Small intestine (tissue), 7 donors: ENCODE data around the gene PLRG1. TPM values are rescaled to one million over a fixed set of nuclear protein-coding genes. Genes with fewer than 3 reads are reported as not detected.

Experiments
- DNase-seq, 2 donors: peaks; one replicate each; pipeline versions ENCODE4 v3.0.0 to v3.0.0-alpha.2; 2013
- FAIRE-seq: peaks from 2 replicates; lab custom pipeline; 2012; peaks lifted over from hg19 to GRCh38; lab: Jason Lieb, UNC
- H3K27ac ChIP-seq, 3 donors: one replicate each; pipeline ENCODE4 v1.5.1; 2013; ENCODE audit warnings: low read length in 2 of 3, mild to moderate bottlenecking in 2 of 3, control low read depth in 1 of 3, inconsistent platforms in 1 of 3, low read depth in 1 of 3, moderate library complexity in 1 of 3
- H3K27me3 ChIP-seq, 3 donors: one replicate each; pipeline ENCODE4 v1.6.1; 2013; ENCODE audit warnings: low read length in 3 of 3, inconsistent platforms in 1 of 3; ENCODE audit not compliant: control insufficient read depth in 3 of 3, insufficient read depth in 3 of 3
- H3K36me3 ChIP-seq, 3 donors: one replicate each; pipeline ENCODE4 v1.6.1; 2013; ENCODE audit warnings: low read length in 3 of 3, inconsistent platforms in 1 of 3, low read depth in 1 of 3, mild to moderate bottlenecking in 1 of 3, moderate library complexity in 1 of 3; ENCODE audit not compliant: control insufficient read depth in 3 of 3, insufficient read depth in 2 of 3
- H3K4me1 ChIP-seq, 3 donors: one replicate each; pipeline ENCODE4 v1.6.1; 2013; ENCODE audit warnings: low read length in 2 of 3, inconsistent platforms in 1 of 3, low read depth in 1 of 3, mild to moderate bottlenecking in 1 of 3, moderate library complexity in 1 of 3; ENCODE audit not compliant: control insufficient read depth in 3 of 3, insufficient read depth in 2 of 3
- H3K4me3 ChIP-seq, 3 donors: one replicate each; pipeline ENCODE4 v1.5.1; 2013; ENCODE audit warnings: low read length in 3 of 3, control low read depth in 1 of 3, inconsistent platforms in 1 of 3, low read depth in 1 of 3, mild to moderate bottlenecking in 1 of 3, moderate library complexity in 1 of 3
- H3K9me3 ChIP-seq, 2 donors: one replicate each; pipeline ENCODE4 v1.6.1; 2013; ENCODE audit warnings: low read depth in 1 of 2, low read length in 1 of 2; ENCODE audit not compliant: control insufficient read depth in 2 of 2, insufficient read depth in 1 of 2
- WGBS, 3 donors: extraction: QIAGEN DNeasy Blood & Tissue Kit; methylation state at CpG; one replicate each; pipeline ENCODE4 v1.1.7; 2013; 5-methylcytosine and 5-hydroxymethylcytosine counted together
- polyA plus RNA-seq, 4 donors: library from polyadenylated mRNA; stranded (reverse) in 3 of 4; unstranded in 1 of 4; fragments of 200-250 nt in 3 of 4; fragments of 120-200 nt in 1 of 4; gene quantifications; one replicate each; pipeline versions ENCODE4 v1.2.1 to v1.2.3, GENCODE V29; 2013
- donor health status: healthy with polysubstance abuse.
- donor health status: control.
- donor health status: control.
- donor health status: Bipolar disorder and iron deficiency.
- donor health status: healthy.

Gene PLRG1
- polyA plus RNA-seq, 4 donors = 41.8 to 77.2 (median 45.7) TPM

- WGBS, 3 donors = 56 to 61% (median 59%) methylated on average over 3 of the region's 3 CpGs
- peaks cover 0 to 8% (median 0%) of the 10 kb centered on the region in 3 donors for H3K36me3 ChIP-seq
- no peaks in the 10 kb centered on the region for H3K27me3 ChIP-seq
- H3K4me3 ChIP-seq = no peak overlapping the region
- no peak overlapping the region for H3K27ac ChIP-seq
- H3K9me3 ChIP-seq = no peaks in the 10 kb centered on the region
- no peak for DNase-seq
- no peaks in the 10 kb centered on the region for H3K4me1 ChIP-seq
- FAIRE-seq = no peak
Observed at GRCh38 chr4:154569028-154569427, 18.8 kb upstream of the PLRG1 start.

- Histone ChIP-seq H3K4me3 (no peak overlapping the region), H3K4me1 (peaks cover 0 to 3% (median 0%) of the 10 kb centered on the region in 3 donors)
Observed at GRCh38 chr4:154566639-154567204, 16.5 kb upstream of the PLRG1 start.

GRCh38 chr4:154565704-154566103 is 15.5 kb upstream of the PLRG1 start:
- FAIRE-seq (no peak), DNase-seq (no peak)
- H3K9me3 ChIP-seq = no peaks in the 10 kb centered on the region
- H3K4me1 ChIP-seq = peaks cover 0 to 9% (median 0%) of the 10 kb centered on the region in 3 donors
- no peak overlapping the region for H3K4me3 ChIP-seq
- no peaks in the 10 kb centered on the region for H3K27me3 ChIP-seq
- no peak overlapping the region for H3K27ac ChIP-seq
- WGBS, 3 donors = 87 to 94% (median 92%) methylated on average over 6 of the region's 6 CpGs
- H3K36me3 ChIP-seq = peaks cover 0 to 8% (median 0%) of the 10 kb centered on the region in 3 donors

More at GRCh38 chr4:154566639-154567204, 16.5 kb upstream of the PLRG1 start:
- H3K9me3 ChIP-seq = no peaks in the 10 kb centered on the region
- WGBS, 3 donors = 82 to 84% (median 84%) methylated on average over 5 of the region's 5 CpGs
- H3K36me3 ChIP-seq = peaks cover 0 to 8% (median 0%) of the 10 kb centered on the region in 3 donors
- DNase-seq (no peak), FAIRE-seq (no peak)
- H3K27ac ChIP-seq = no peak overlapping the region
- no peaks in the 10 kb centered on the region for H3K27me3 ChIP-seq

- H3K4me3 ChIP-seq = peak overlapping the region in 1 of 3 donors; percentile 17
- FAIRE-seq = no peak
Observed at GRCh38 chr4:154564311-154564710, 14.1 kb upstream of the PLRG1 start.

GRCh38 chr4:154562697-154563254 is 12.6 kb upstream of the PLRG1 start, which contains the start of gene FGB:
TSS of gene FGB (plus strand) at chr4:154563011. CDS start at chr4:154563019, 8 bp downstream.
- Histone ChIP-seq H3K9me3 (no peaks in the 10 kb centered on the region), H3K36me3 (peaks cover 0 to 4% (median 0%) of the 10 kb centered on the region in 3 donors), H3K4me1 (peaks cover 0 to 12% (median 0%) of the 10 kb centered on the region in 3 donors), H3K4me3 (peak within 1 kb of the TSS in 1 of 3 donors; percentile 17), H3K27ac (peak within 1 kb of the TSS in 1 of 3 donors; percentile 32), H3K27me3 (no peaks in the 10 kb centered on the region)
- no peak for FAIRE-seq
- WGBS, 3 donors = 54 to 66% (median 56%) methylated on average over 2 of the region's 2 CpGs
- peak in 1 of 2 donors; percentile 42 for DNase-seq

More at GRCh38 chr4:154564311-154564710, 14.1 kb upstream of the PLRG1 start:
- Histone ChIP-seq H3K36me3 (peaks cover 0 to 8% (median 0%) of the 10 kb centered on the region in 3 donors), H3K4me1 (peaks cover 0 to 12% (median 0%) of the 10 kb centered on the region in 3 donors), H3K27ac (no peak overlapping the region), H3K27me3 (no peaks in the 10 kb centered on the region), H3K9me3 (no peaks in the 10 kb centered on the region)
- DNase-seq = peak in 1 of 2 donors; percentile 10
- 88 to 95% (median 94%) methylated on average over 1 of the region's 1 CpG for WGBS, 3 donors

GRCh38 chr4:154560824-154561231 is 10.6 kb upstream of the PLRG1 start:
- WGBS, 3 donors = 84 to 90% (median 84%) methylated on average over 4 of the region's 4 CpGs
- H3K4me3 ChIP-seq = no peak overlapping the region
- no peak for FAIRE-seq
- no peaks in the 10 kb centered on the region for H3K9me3 ChIP-seq
- no peak for DNase-seq
- H3K27me3 ChIP-seq = no peaks in the 10 kb centered on the region
- peaks cover 0 to 12% (median 0%) of the 10 kb centered on the region in 3 donors for H3K4me1 ChIP-seq
- H3K36me3 ChIP-seq = peaks cover 0 to 2% (median 0%) of the 10 kb centered on the region in 3 donors
- H3K27ac ChIP-seq = peak overlapping the region in 1 of 3 donors; percentile 67

GRCh38 chr4:154560419-154560801 is 10.2 kb upstream of the PLRG1 start:
- Histone ChIP-seq H3K36me3 (no peaks in the 10 kb centered on the region), H3K9me3 (no peaks in the 10 kb centered on the region), H3K27me3 (no peaks in the 10 kb centered on the region), H3K27ac (peak overlapping the region in 1 of 3 donors; percentile 67), H3K4me3 (no peak overlapping the region), H3K4me1 (peaks cover 0 to 12% (median 0%) of the 10 kb centered on the region in 3 donors)
- FAIRE-seq (no peak), DNase-seq (no peak)
- WGBS, 3 donors = 90 to 100% (median 97%) methylated on average over 1 of the region's 1 CpG

GRCh38 chr4:154559494-154560418 is 9.6 kb upstream of the PLRG1 start:
- Histone ChIP-seq H3K4me3 (no peak overlapping the region), H3K36me3 (no peaks in the 10 kb centered on the region), H3K9me3 (no peaks in the 10 kb centered on the region), H3K27ac (peak overlapping the region in 1 of 3 donors; percentile 67), H3K4me1 (peaks cover 0 to 12% (median 0%) of the 10 kb centered on the region in 3 donors), H3K27me3 (no peaks in the 10 kb centered on the region)
- WGBS, 3 donors = 25 to 52% (median 34%) methylated on average over 9 of the region's 9 CpGs
- FAIRE-seq = no peak
- peak; percentile 57 to 90 for DNase-seq
